GM19467 (cell line): ENCODE data around the gene TK2.
"Not testable (repeated sequence)": the region's sequence is repeated elsewhere in the genome, so short reads cannot be mapped to it uniquely, and the experiment has no call there.

Experiments used
- ATAC-seq: cut with Tn5 transposase; IDR thresholded peaks from one replicate; pipeline ENCODE4 v1.9.1; 2021; ENCODE audit warnings: mild to moderate bottlenecking, moderate library complexity; ENCODE audit not compliant: unreplicated experiment

The TK2 gene

GRCh38 chr16:66470556-66470955, 79.4 kb downstream of the TK2 start:
- no peak for ATAC-seq

- no peak for ATAC-seq
These were observed 79.9 kb downstream of the TK2 start for GRCh38 chr16:66469947-66470546.

GRCh38 chr16:66469291-66469946, 80.5 kb downstream of the TK2 start:
- ATAC-seq: no peak

- ATAC-seq: no peak
These were observed 81.5 kb downstream of the TK2 start for GRCh38 chr16:66468321-66468965.

GRCh38 chr16:66467611-66468010, 82.3 kb downstream of the TK2 start:
- no peak for ATAC-seq

GRCh38 chr16:66466636-66467035, 83.3 kb downstream of the TK2 start:
- not testable (repeated sequence) for ATAC-seq

- not testable (repeated sequence) for ATAC-seq
These were observed 84.0 kb downstream of the TK2 start for GRCh38 chr16:66465946-66466345.

GRCh38 chr16:66462912-66463311, 87.0 kb downstream of the TK2 start:
- no peak for ATAC-seq

- no peak for ATAC-seq
These were observed 89.2 kb downstream of the TK2 start for GRCh38 chr16:66460703-66461102.

GRCh38 chr16:66459878-66460277, 90.0 kb downstream of the TK2 start:
- no peak for ATAC-seq

GRCh38 chr16:66458853-66459252, 91.1 kb downstream of the TK2 start:
- ATAC-seq: no peak

GRCh38 chr16:66458292-66458691, 91.6 kb downstream of the TK2 start:
- no peak for ATAC-seq
